Measurements from ENCODE around the gene SHOC2.

SHOC2 gene

GRCh38 chr10:110919349-110919931 lies at the start of gene SHOC2:
Gene SHOC2 (plus strand): TSS chr10:110919604. CDS start chr10:110964359, 44,755 bp downstream.
- TF ChIP-seq ZNF274 (IDR thresholded peaks at IDR 0.05; ENCODE audit: low read depth, low read length) = no peak

GRCh38 chr10:110870823-110871297 lies 48.5 kb upstream of the SHOC2 start:
- peak overlapping the region; percentile 62; the same call in 1 of the 2 replicates for H3K4me3 ChIP-seq (ENCODE audit: low read length)
- TF ChIP-seq ZNF274 (IDR thresholded peaks at IDR 0.05; ENCODE audit: low read depth, low read length) = no peak

More at GRCh38 chr10:110919349-110919931, at the start of gene SHOC2:
- H3K4me3 ChIP-seq (ENCODE audit: low read length) = peak within 1 kb of the TSS; percentile 87

DNA sequence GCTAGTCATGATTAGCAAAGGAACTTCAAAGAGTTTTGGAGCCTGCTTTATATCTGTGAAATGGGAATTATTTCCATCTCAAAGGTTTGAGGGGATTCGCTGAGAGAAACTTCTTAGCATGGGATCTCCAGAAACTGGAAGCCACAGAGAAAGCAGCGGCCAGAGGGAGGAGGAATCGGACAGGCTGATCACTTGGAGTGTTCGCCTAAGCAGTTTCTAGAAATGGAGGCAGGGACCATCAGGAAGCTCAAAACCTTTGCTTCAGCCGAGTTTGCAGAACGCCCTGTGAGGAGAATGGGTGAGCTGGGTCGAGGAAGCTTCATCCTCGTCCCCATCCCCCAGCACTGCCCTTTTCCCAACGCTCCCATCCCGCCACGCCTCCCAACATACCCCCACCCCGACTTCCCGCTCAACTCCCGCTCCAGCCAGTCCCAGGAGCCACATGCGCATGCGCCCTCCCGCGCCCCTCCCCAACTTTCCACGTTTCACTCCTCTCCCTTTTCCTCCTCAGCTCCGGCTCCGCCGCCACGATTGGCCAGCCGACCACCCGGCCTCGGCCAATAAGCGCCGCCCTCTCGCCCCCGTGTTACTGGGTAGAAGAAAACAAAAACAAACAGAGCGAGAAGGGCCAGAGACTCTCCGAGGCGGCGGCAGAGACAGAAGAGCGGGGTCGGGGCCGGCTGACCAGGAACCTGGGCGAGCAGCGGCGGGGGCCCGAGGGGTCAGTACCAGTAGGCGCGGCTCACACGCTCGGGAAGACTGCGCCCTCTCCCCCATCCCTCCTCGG lies 47.9 kb upstream of the SHOC2 start, which contains the start of gene PDCD4:
TSS of gene PDCD4 (plus strand) at position 631 of the 787 bp plus-strand sequence. CDS start 4,100 bp downstream, outside the sequence.
- TF ChIP-seq ZNF274 (IDR thresholded peaks at IDR 0.05; ENCODE audit: low read depth, low read length) = no peak
- H3K4me3 ChIP-seq (ENCODE audit: low read length) = peak within 1 kb of the TSS; percentile 62

GRCh38 chr10:110872145-110872983 lies 47.0 kb upstream of the SHOC2 start:
- no peak for TF ChIP-seq ZNF274 (IDR thresholded peaks at IDR 0.05; ENCODE audit: low read depth, low read length)
- peak overlapping the region; percentile 62 for H3K4me3 ChIP-seq (ENCODE audit: low read length)

DNA sequence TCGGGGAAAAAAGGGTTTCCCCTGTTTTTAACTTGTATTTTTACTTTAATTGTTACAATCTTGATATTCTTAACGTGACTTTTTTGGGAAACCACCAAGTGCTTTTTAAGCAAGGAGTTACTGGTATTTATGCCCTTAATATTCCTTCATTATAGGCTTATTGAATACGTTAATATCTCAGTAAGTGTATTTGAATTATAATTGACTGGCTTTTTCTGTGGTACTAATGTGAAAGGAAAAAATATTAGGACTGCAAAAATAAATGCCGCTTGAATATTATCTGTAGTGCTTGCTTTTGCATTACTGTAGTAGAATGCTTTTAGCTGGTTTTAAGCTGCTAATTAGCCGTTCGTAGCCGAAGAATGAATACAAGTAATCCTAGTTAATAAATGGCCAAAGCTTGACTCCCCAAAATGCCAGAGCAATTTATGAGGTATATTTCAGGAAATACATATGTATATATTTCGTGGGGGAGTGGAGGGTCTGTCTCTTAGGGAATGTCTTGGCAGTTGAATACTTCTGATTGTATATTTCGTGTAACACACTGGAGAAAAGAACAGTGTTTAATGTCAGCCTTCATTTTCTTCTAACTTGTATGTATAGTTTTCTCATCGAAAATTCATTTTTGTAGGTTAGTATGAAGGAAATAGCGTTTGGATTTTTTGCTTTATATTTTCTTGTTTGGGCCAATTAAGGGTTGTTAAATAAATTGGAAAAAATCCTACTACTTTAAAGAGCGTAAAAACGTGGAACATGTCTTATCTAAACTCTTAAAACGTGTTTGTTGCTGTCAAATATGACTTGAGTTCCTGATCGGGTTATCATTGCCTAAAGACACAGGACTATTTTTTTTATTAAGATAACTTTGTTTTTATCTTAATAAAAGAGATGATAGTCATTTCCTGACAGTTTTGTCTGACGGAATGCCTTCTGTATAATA lies 46.1 kb upstream of the SHOC2 start:
- no peak for TF ChIP-seq ZNF274 (IDR thresholded peaks at IDR 0.05; ENCODE audit: low read depth, low read length)
- peak overlapping the region; percentile 62 for H3K4me3 ChIP-seq (ENCODE audit: low read length)

- TF ChIP-seq ZNF274 (IDR thresholded peaks at IDR 0.05; ENCODE audit: low read depth, low read length) = no peak
- peak overlapping the region; percentile 62; the same call in 1 of the 2 replicates for H3K4me3 ChIP-seq (ENCODE audit: low read length)
Measured at GRCh38 chr10:110873951-110874350, 45.5 kb upstream of the SHOC2 start.

- no peak overlapping the region for H3K4me3 ChIP-seq (ENCODE audit: low read length)
- no peak for TF ChIP-seq ZNF274 (IDR thresholded peaks at IDR 0.05; ENCODE audit: low read depth, low read length)
Measured at GRCh38 chr10:110876000-110876399, 43.4 kb upstream of the SHOC2 start.

- no peak for TF ChIP-seq ZNF274 (IDR thresholded peaks at IDR 0.05; ENCODE audit: low read depth, low read length)
- no peak overlapping the region for H3K4me3 ChIP-seq (ENCODE audit: low read length)
Measured at GRCh38 chr10:110876788-110877187, 42.6 kb upstream of the SHOC2 start.

- H3K4me3 ChIP-seq (ENCODE audit: low read length) = no peak overlapping the region
- TF ChIP-seq ZNF274 (IDR thresholded peaks at IDR 0.05; ENCODE audit: low read depth, low read length) = no peak
Measured at GRCh38 chr10:110880012-110880411, 39.4 kb upstream of the SHOC2 start.

DNA sequence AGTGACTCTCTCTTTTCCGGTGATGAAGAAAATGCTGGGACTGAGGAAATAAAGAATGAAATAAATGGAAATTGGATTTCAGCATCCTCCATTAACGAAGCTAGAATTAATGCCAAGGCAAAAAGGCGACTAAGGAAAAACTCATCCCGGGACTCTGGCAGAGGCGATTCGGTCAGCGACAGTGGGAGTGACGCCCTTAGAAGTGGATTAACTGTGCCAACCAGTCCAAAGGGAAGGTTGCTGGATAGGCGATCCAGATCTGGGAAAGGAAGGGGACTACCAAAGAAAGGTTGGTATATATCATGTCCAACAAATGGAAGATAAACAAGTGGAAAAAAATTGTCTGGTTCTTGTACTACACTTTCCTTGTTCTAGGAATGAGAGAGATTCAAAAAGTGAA lies 38.2 kb upstream of the SHOC2 start:
- TF ChIP-seq ZNF274 (IDR thresholded peaks at IDR 0.05; ENCODE audit: low read depth, low read length) = no peak
- no peak overlapping the region for H3K4me3 ChIP-seq (ENCODE audit: low read length)

- no peak overlapping the region for H3K4me3 ChIP-seq (ENCODE audit: low read length)
Measured at GRCh38 chr10:110881905-110882304, 37.5 kb upstream of the SHOC2 start.

DNA sequence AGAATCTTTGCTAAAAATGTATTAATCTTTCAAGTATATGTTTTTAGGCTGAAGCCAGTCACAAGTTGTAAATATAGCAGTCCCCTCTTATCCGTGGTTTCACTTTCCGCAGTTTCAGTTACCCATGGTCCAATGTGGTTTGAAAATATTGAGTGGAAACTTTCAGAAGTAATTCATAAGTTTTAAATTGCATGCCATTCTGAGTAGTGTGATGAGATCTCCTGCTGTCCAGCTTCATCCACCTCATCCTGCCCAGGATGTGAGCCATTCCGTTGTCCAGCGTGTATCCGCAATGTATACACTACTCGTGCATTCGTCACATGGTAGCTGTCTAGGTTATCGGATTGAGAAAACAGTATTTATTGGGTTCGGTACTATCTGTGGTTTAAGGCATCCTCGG lies 35.5 kb upstream of the SHOC2 start:
- no peak for TF ChIP-seq ZNF274 (IDR thresholded peaks at IDR 0.05; ENCODE audit: low read depth, low read length)
- H3K4me3 ChIP-seq (ENCODE audit: low read length) = no peak overlapping the region

More at GRCh38 chr10:110881905-110882304, 37.5 kb upstream of the SHOC2 start:
- TF ChIP-seq ZNF274 (IDR thresholded peaks at IDR 0.05; ENCODE audit: low read depth, low read length) = no peak
